D721Med (cell line): Measurements from ENCODE around the gene MRPL40.

Experiments used
- DNase-seq: peaks from one replicate; pipeline ENCODE4 v3.0.0; 2011; ENCODE audit warnings: low spot score; ENCODE audit not compliant: insufficient read length
- FAIRE-seq: peaks from 2 replicates; lab custom pipeline; 2011; peaks lifted over from hg19 to GRCh38; lab: Jason Lieb, UNC
- CTCF ChIP-seq: IDR thresholded peaks from 2 replicates; pipeline ENCODE4 v1.5.1; 2012; ENCODE audit warnings: mild to moderate bottlenecking, control low read depth; ENCODE audit not compliant: insufficient read depth; ENCODE audit errors: missing control alignments

The MRPL40 gene

GRCh38 chr22:19432133-19432851 lies at the start of gene MRPL40:
Gene MRPL40 (plus strand): TSS chr22:19432545. CDS start chr22:19432555, 10 bp downstream.
- TF ChIP-seq CTCF, result no peak
- FAIRE-seq, result no peak
- DNase-seq, result peak; percentile 80

- FAIRE-seq (no peak), DNase-seq (no peak)
- no peak for TF ChIP-seq CTCF
These were observed 49.1 kb upstream of the MRPL40 start for GRCh38 chr22:19383292-19383691.

DNA sequence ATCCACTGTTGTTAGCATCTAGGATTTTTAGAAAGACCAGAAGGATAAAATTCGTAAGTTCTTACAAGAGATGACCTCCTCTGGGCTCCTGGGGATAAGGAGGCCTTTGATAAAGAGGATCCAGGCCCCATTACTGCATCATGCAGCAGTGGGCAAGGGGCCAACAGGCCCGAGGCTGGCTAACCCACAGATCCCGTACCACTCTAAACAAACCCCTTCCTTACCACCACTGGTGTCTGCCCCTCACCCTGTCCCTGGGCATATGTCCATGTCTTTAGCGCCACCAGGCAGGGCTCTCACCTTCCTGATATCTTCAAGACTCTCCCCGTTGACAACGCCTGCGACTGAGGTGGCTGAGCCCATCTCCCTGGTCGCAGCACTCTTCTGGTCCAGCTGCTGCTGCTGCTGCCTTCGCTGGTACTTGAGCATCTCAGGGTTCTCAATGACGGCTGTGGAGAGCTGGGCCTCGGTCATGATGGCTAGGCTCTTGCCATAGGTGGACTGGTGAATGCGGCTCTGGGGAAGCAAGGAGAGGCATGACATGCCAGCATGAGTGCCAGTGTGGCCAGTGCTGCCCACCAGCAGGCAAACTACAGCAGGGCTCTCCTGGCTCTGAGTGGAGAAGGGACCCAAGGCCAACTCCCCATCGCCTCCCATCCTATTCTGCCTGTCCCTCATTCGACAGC lies 47.0 kb upstream of the MRPL40 start:
- no peak for DNase-seq
- no peak for FAIRE-seq
- no peak for TF ChIP-seq CTCF

DNA sequence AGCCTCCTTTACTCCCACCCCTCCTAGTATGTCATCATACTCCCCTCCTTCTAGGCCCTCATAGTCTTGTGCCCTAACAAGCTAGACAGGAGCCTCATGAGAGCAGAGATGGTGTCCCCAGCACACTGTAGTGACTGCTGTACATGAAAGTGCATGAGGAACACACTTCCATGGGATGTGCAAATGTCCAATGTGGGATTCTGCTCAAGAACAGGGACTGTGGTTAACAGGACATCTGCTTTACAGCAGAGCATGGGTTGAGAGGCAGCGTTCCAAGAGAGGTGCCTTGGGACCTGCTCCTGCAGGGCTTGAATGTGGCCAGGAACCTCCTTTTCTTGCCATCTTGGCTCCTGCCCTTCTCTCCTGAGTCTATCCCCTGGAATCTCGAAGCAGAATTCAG lies 46.1 kb upstream of the MRPL40 start:
- no peak for FAIRE-seq
- DNase-seq, result no peak
- no peak for TF ChIP-seq CTCF

GRCh38 chr22:19387038-19387437 lies 45.3 kb upstream of the MRPL40 start:
- FAIRE-seq (no peak), DNase-seq (no peak)
- no peak for TF ChIP-seq CTCF

DNA sequence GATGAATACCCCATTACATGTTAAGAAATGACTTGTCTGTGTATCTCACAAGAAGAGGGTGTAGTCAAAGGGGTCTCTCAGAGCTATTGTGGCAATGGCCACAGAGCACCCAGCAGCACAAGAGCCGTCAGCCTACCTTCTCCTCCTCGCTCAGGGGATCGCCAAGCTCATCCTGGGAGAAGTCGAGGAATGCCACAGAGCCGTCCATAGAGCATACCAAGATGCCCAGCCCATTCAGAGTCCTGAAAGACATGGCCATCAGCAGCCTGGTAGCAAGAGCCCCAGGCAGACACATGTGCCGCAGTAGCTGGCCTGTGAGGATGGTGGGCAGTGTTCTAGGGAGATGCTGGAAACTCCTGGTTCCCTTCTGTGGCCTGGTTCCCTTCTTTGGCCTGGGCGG lies 44.8 kb upstream of the MRPL40 start:
- TF ChIP-seq CTCF, result no peak
- no peak for DNase-seq
- no peak for FAIRE-seq

DNA sequence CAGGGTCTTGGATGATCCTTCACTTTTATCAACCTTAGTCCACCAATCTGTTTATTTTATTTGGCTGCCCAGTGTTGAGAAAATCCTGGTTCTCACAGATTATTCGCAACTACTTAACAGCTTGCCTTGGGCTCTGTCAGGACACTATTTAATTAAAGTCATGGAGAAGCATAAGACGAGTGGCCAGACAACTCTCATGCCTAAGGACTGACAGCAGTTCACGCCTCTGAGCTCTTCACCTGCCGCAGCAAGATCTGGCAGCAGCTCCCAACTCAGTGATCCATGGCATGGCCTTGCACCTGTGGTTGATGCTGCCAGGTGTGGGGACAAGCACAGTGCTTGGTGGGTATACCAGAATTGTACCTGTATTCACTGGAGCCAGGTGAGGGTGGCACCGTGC lies 38.6 kb upstream of the MRPL40 start:
- DNase-seq, result no peak
- no peak for FAIRE-seq
- no peak for TF ChIP-seq CTCF
